Gastroesophageal sphincter (tissue), 3 donors: ENCODE measurements around the gene ENPP3.

Experiments
- CTCF ChIP-seq, 4 experiments: fragments of 200-600 bp in 2 of 4; fragments of 450-650 bp in 2 of 4; sonication (generic) in 1 of 4; IDR thresholded peaks; one replicate each; pipeline ENCODE4 v1.5.1; 2017 to 2019; ENCODE audit warnings: antibody characterized with exemption in 4 of 4, mild to moderate bottlenecking in 2 of 4, moderate library complexity in 2 of 4
- EP300 ChIP-seq: sonication (generic); formaldehyde crosslinking; IDR thresholded peaks from one replicate; pipeline ENCODE4 v1.6.1; 2017; ENCODE audit warnings: antibody characterized with exemption, mild to moderate bottlenecking
- POLR2A ChIP-seq, 2 donors: fragments of 450-650 bp; IDR thresholded peaks; one replicate each; pipeline ENCODE4 v1.6.1; 2017; ENCODE audit warnings: antibody characterized with exemption in 2 of 2, mild to moderate bottlenecking in 2 of 2, moderate library complexity in 1 of 2
- POLR2AphosphoS5 ChIP-seq: sonication (generic); formaldehyde crosslinking; IDR thresholded peaks from one replicate; pipeline ENCODE4 v1.6.1; 2017; ENCODE audit warnings: antibody characterized with exemption

GRCh38 chr6:131656667-131657066, 19.6 kb downstream of the ENPP3 start:
- TF ChIP-seq POLR2A (IDR thresholded peaks at IDR 0.05) = no peak
- no peak for TF ChIP-seq CTCF (IDR thresholded peaks at IDR 0.05)
- TF ChIP-seq EP300 = no peak
- no peak for TF ChIP-seq POLR2AphosphoS5
